Astrocyte of the cerebellum (primary cell): ENCODE data around the gene SEC14L3.

Source experiments
- DNase-seq: peaks from one replicate; pipeline ENCODE4 v3.0.0-alpha.2; 2011; ENCODE audit warnings: low read depth
- H3K4me3 ChIP-seq: 2 replicates; pipeline ENCODE4 v1.5.1; 2011; ENCODE audit warnings: mild to moderate bottlenecking, low read depth, low read length, moderate library complexity
- in situ Hi-C: cut with HindIII; loops from 2 replicates; pipeline ENCODE4 v1.10.0; 2017; ENCODE audit warnings: low sequenced_read_pairs
- TF ChIP-seq, protein P1 (sequence below): IDR thresholded peaks from 2 replicates; pipeline ENCODE4 v1.5.1; 2012; ENCODE audit warnings: low read length, low read depth, moderate library complexity, mild to moderate bottlenecking; ENCODE audit errors: missing control alignments

Gene SEC14L3

DNA sequence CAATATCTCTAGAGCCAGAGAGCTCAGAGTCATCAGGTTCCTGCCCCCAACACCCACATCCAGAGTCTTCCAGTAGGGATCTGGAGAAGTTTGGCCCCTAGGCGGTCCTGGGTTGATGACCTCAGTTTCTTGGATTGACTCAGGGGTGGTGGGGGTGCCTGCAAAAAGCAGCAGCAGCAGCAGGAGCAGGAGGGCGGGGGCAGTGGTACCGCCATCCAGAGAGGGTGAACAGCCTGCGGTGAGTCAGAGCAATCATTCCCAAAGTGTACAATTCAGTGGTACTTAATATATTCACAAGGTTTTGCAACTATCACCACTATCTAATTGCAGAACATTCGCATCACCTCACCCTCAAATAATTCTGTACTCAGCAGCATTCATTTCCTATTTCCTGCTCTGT, 9.9 kb upstream of the SEC14L3 start:
- TF ChIP-seq, protein P1, sequence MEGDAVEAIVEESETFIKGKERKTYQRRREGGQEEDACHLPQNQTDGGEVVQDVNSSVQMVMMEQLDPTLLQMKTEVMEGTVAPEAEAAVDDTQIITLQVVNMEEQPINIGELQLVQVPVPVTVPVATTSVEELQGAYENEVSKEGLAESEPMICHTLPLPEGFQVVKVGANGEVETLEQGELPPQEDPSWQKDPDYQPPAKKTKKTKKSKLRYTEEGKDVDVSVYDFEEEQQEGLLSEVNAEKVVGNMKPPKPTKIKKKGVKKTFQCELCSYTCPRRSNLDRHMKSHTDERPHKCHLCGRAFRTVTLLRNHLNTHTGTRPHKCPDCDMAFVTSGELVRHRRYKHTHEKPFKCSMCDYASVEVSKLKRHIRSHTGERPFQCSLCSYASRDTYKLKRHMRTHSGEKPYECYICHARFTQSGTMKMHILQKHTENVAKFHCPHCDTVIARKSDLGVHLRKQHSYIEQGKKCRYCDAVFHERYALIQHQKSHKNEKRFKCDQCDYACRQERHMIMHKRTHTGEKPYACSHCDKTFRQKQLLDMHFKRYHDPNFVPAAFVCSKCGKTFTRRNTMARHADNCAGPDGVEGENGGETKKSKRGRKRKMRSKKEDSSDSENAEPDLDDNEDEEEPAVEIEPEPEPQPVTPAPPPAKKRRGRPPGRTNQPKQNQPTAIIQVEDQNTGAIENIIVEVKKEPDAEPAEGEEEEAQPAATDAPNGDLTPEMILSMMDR, result no peak
- no peak for DNase-seq
- no peak overlapping the region for H3K4me3 ChIP-seq
- in situ Hi-C loops, result no loop called here

GRCh38 chr22:30479981-30480380, 8.2 kb upstream of the SEC14L3 start:
- in situ Hi-C loops, result no loop called here
- TF ChIP-seq, protein P1, result no peak
- H3K4me3 ChIP-seq, result no peak overlapping the region
- no peak for DNase-seq

DNA sequence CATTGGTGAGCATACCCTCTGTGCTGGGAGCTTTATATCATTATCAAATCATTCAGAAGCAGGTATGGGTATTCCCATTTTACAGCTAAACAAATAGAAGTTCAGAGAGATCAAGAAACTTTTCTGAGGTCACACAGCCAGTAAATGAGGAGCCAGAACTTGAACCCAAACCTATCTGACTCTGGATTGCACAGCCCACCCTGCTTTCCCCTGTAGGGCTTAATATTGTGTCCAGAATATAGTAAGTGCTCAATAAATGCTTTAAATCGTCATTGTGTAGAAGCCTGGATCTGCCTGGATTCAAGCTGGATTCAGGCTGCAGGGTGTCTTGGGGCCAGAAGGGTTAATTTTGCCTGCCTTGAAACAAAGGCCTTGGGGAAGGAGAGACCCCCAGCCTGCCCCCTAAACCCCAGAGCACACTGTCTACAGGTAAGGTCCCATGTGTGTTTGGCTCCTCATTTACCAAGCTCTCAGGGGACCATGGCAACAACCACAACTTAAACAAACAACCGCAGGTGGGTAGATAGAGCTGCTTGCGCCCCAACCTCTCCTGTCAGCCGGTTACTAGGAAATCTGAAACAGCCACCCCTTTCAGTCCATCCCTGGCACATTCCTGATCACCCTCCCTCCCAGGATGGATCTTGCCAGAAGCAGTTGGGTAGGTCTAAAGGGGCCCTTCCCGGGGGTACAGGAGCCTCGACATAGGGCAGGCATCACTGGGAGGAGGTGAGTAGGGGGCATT, 3.0 kb upstream of the SEC14L3 start:
- TF ChIP-seq, protein P1, result no peak
- H3K4me3 ChIP-seq, result no peak overlapping the region
- no peak for DNase-seq
- in situ Hi-C loops, result no loop called here

DNA sequence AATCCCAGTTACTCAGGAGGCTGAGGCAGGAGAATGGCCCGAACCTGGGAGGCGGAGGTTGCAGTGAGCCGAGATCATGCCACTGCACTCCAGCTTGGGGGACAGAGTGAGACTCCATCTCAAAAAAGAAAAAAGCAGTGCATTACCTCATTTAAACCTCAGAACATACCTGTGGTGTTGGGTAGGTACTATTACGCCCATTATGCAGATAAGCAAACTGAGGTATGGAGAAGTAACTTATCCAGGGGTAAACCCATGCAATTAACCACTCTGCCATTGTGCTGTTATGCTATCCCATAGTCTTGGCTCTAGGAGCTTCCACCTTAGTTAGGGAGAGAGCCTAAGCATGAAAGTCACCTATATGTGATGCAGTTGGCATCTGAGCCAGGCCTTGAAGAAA, 2.3 kb upstream of the SEC14L3 start:
- H3K4me3 ChIP-seq, result no peak overlapping the region
- DNase-seq, result no peak
- in situ Hi-C loops, result no loop called here
- TF ChIP-seq, protein P1, result no peak

- in situ Hi-C loops, result no loop called here
- no peak overlapping the region for H3K4me3 ChIP-seq
- TF ChIP-seq, protein P1, result no peak
- no peak for DNase-seq
Measured at GRCh38 chr22:30472994-30473720, 1.3 kb upstream of the SEC14L3 start.

DNA sequence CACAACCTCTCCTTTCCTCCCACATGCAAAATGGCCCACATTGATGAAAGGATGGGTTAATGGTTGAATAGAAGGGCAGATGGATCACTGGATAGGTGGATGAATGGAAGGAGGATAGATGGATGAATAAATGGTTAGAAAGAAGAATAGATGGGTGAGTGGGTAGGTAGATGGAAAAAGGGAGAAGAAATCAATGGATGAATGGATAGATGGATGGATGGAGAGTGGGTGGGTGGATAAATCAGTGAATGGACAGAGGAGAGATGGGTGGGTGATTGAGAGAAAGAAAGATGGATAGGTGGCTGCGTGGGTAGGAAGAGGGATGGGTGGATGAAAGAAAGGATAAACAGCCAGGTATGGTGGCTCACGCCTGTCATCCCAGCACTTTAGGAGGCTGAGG, 1.2 kb downstream of the SEC14L3 start:
- TF ChIP-seq, protein P1, result no peak
- no peak for DNase-seq
- H3K4me3 ChIP-seq, result no peak overlapping the region
- in situ Hi-C loops, result no loop called here
